Activated CD4-positive, alpha-beta T cell treated with anti-CD3 and anti-CD28 coated beads for 48 hours (primary cell): Measurements from ENCODE around the gene BFSP1.

Source experiments
- DNase-seq: peaks from one replicate; pipeline ENCODE4 v3.0.0-alpha.2; 2020

The BFSP1 gene

DNA sequence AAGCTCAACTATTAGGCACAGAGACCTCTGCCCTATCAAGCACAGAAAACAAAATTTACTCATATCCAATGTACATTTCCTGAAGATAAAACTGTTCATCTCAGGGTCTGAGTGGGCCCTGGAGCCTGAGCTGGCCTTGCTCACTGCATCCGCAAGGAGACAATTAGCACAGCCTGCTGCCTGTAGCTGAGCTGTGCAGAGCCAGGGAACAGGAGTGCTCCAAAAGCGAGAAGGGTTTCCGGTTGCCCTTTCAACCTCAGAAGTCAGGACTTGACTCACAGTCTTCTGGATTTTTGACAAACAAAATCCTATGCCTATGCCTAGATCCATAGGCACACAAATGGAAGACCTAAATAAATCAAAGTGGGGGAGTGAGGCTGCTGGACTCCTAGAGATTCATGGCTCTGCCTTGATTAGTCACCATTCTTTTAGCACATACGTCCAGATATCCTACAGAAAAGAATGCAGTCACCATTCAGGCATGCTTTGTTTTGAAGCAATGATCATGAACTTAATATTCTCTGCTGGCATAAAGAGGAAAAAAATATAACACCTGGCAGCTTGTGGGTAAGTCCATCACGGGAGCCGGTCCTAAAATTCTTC, 73.5 kb downstream of the BFSP1 start:
- DNase-seq = no peak

DNA sequence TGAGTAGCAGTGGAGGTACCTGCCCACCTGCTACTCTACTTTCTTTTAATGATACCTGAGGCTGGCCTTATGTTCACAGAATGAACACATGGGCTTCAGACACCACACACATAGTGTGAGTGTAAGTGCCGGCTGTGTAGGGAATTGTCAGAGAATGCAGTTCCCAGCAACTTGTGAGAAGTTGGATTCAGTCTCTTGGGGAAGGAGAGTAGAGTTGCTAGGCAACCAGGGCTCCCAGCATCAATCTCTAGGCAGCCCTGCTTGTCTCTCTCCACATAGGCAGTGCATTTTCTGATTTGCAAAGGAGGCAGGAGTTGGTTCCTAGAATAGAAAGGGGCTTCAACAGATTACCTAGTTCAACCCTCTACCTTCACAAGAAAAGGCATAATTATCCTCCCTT, 74.1 kb downstream of the BFSP1 start:
- no peak for DNase-seq

DNA sequence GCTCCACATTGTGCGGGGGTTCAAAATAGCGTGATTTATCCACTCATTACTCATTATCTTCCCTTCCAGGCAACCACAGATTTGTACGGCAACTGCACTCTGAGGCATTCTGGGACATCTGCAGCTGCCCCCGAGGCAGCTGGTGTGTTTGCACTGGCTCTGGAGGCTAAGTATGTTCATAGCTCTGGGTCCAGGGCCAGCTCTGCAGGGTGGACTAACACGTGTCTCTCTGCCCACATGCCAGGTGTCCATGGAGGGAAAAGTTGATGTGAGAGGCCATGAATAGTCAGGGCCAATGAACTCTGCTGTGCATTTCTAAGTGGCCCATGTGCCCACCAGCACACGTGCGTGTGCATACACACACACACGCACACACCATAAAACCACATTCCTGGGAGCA, 74.9 kb downstream of the BFSP1 start:
- DNase-seq = no peak

DNA sequence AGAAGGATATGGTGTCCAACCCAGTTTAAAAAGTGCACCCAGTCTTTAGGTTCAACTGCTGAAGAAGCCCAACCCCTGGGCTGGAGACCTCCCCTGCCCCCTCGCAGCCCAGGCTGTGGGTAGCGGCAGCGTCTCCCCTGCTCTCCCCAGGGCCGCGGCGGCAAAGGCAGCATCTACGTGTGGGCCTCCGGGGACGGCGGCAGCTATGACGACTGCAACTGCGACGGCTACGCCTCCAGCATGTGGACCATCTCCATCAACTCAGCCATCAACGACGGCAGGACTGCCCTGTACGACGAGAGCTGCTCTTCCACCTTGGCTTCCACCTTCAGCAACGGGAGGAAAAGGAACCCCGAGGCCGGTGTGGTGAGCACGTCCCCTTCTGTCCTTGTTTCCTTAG, 77.6 kb downstream of the BFSP1 start:
- no peak for DNase-seq

DNA sequence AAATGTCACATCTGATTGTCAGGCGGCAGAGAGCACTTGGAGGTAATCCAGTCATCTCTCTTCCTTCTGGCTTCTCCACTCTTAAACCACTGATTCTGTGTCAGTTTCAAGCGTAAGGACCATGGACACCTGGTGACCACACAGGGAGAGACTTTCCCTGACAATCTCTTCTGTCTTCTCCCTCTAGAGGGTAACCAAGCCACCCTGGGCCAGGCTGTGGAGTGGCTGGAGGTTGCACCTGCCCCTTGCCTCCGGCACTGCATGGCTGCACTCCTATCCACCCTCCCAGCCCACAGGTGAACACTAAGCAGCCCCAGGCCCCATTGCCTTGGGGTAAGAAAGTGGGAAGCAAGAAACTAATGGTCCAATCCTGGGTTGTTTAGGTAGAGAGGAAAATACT, 78.7 kb downstream of the BFSP1 start:
- no peak for DNase-seq

DNA sequence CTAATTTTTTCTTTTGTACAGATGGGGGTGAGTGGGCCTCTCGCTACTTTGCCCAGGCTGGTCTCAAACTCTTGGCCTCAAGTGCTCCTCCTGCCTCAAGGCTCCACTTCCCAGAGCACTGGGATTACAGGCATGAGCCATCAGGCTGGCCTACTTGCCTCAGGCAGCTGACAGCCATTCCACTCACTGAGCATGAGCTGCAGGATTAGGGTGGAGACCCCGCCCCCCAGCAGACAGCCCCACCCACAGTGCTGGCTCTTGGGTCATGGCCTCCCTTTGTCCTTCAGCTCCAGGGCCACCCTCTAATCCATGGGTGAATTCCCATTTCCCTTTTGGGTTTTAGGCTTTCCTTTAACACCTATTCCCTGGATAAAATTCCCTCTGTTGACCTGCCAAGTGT, 82.1 kb downstream of the BFSP1 start:
- no peak for DNase-seq

DNA sequence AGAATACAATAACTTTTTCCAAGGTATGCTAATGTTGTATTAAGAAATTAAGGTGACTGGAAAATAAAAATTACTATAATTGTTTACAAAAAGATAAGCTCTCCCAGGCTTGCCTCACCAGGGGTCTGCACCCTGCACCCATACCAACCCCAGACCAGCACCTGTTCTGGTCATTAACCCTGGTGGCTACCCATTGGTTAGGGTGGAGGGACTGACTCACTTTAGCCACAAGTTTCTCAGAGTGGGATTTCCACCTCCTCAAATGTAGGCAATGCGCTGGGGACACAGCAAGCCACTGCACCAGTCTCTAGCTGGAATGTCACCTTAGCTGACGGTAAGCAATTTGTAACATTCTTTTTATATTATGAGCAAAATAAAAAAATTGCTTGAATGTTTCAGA, 83.1 kb downstream of the BFSP1 start:
- no peak for DNase-seq

DNA sequence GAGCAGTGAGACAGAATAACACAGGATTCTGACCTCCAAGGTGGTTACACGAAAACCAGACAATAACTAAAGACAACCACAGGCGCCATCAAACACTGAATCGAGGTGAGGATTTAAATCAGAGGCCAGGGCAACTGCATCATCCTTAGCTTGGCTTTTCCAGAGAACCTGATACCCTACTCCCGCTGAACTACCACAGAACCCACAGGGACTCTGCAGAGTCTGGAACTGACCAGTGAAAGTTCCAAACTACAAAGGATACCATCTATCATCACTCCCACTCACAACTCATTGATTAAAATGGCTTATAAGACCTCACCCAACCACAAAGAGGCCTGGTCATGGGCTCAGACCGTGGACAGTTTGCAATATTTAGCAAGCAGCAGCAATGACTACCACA, 85.0 kb downstream of the BFSP1 start:
- DNase-seq = no peak

DNA sequence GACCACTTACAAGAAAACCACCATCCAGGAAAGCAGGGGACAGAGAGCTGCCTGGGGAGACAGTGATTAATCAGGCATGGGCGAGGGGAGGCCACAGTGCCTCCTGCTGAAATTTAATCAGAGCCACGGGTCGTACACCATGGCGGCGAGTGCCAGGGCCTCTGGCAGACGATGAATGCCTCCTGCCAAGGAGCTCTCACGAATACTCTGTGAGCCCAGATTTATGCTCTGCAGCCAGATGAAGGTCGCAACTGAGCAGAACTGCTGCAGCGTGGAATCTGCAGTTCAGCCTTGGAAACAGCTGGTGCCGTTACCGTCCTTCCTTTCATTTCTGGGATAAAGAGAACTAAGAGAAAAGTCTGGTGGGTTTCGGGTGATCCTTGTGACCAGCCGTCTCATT, 85.6 kb downstream of the BFSP1 start:
- no peak for DNase-seq

DNA sequence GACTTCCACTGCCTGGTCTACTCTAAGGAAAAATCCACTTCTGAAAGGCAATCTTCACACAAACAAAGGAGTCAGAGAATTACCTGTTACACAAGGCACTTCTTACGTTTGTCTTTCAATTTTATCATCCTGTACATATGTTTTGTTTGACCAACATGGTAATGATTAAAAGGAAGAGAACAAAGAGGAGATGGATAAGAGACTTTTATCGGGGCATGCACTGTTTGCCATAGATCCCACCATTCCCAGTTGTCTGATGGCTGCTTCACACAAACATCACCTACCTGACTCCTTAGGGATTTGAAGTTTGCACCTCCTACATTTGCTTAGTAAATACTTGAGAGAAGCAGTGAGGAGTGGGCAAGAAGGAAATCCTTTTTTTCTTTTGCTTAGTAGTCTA, 87.1 kb downstream of the BFSP1 start:
- no peak for DNase-seq
